GM18907 (cell line): Measurements from ENCODE around the gene COCH.
"Not testable (repeated sequence)": the region's sequence is repeated elsewhere in the genome, so short reads cannot be mapped to it uniquely, and the experiment has no call there.

Experiments used
- ATAC-seq: cut with Tn5 transposase; IDR thresholded peaks from one replicate; pipeline ENCODE4 v1.9.1; 2021; ENCODE audit warnings: mild to moderate bottlenecking, moderate library complexity; ENCODE audit not compliant: unreplicated experiment

Gene COCH

GRCh38 chr14:30915596-30915995 is 41.2 kb downstream of the COCH start:
- ATAC-seq = no peak

GRCh38 chr14:30921305-30921704 is 46.9 kb downstream of the COCH start:
- no peak for ATAC-seq

- no peak for ATAC-seq
These were observed 47.4 kb downstream of the COCH start for GRCh38 chr14:30921788-30922187.

GRCh38 chr14:30925254-30925653 is 50.9 kb downstream of the COCH start:
- no peak for ATAC-seq

- ATAC-seq = no peak
These were observed 54.1 kb downstream of the COCH start for GRCh38 chr14:30928462-30928861.

GRCh38 chr14:30933937-30934336 is 59.6 kb downstream of the COCH start:
- ATAC-seq = not testable (repeated sequence)

- ATAC-seq = no peak
These were observed 61.1 kb downstream of the COCH start for GRCh38 chr14:30935445-30935844.

- no peak for ATAC-seq
These were observed 64.3 kb downstream of the COCH start for GRCh38 chr14:30938617-30939016.
